Lung (tissue), 12 donors: ENCODE data around the gene DOCK10. TPM values are rescaled to one million over a fixed set of nuclear protein-coding genes. Genes with fewer than 3 reads are reported as not detected.
A peak's percentile ranks its signal among the peaks of the same experiment; 100 is the strongest.

Source experiments
- ATAC-seq: fragments of 200-7000 bp; cut with Tn5 transposase; one replicate; pipeline ENCODE4 v1.9.1; 2020; ENCODE audit warnings: moderate number of reproducible peaks; ENCODE audit not compliant: insufficient read depth, low FRiP score
- DNase-seq, 3 donors: peaks; one replicate each; pipeline ENCODE4 v3.0.0-alpha.2; 2013 to 2017
- H3K27ac ChIP-seq, 2 donors: one replicate each; pipeline ENCODE4 v1.5.1; 2013; ENCODE audit warnings: mild to moderate bottlenecking in 2 of 2, moderate library complexity in 2 of 2, control low read depth in 1 of 2, inconsistent platforms in 1 of 2, low read depth in 1 of 2, low read length in 1 of 2
- H3K27me3 ChIP-seq, 3 donors: one replicate each; pipeline ENCODE4 v1.5.1; 2013; ENCODE audit warnings: low read length in 2 of 3; ENCODE audit not compliant: control insufficient read depth in 3 of 3, insufficient read depth in 3 of 3
- H3K36me3 ChIP-seq, 4 donors: one replicate each; pipeline ENCODE4 v1.5.1; 2013; ENCODE audit warnings: low read length in 4 of 4, mild to moderate bottlenecking in 1 of 4, moderate library complexity in 1 of 4; ENCODE audit not compliant: control insufficient read depth in 4 of 4, insufficient read depth in 4 of 4
- H3K4me1 ChIP-seq, 5 donors: one replicate each; pipeline ENCODE4 v1.5.1; 2013; ENCODE audit warnings: low read length in 5 of 5, mild to moderate bottlenecking in 2 of 5, moderate library complexity in 1 of 5; ENCODE audit not compliant: control insufficient read depth in 5 of 5, insufficient read depth in 5 of 5
- H3K4me3 ChIP-seq: one replicate; pipeline ENCODE4 v1.5.1; 2013; ENCODE audit warnings: mild to moderate bottlenecking, control low read depth, moderate library complexity
- H3K9ac ChIP-seq, 2 donors: one replicate each; pipeline ENCODE4 v1.5.1; 2013; ENCODE audit warnings: low read length in 2 of 2, control low read depth in 1 of 2; ENCODE audit not compliant: insufficient read depth in 1 of 2
- H3K9me3 ChIP-seq, 4 donors: one replicate each; pipeline ENCODE4 v1.5.1; 2013; ENCODE audit warnings: low read length in 3 of 4, mild to moderate bottlenecking in 1 of 4, moderate library complexity in 1 of 4; ENCODE audit not compliant: control insufficient read depth in 4 of 4, insufficient read depth in 3 of 4
- CTCF ChIP-seq: IDR thresholded peaks from 2 replicates; pipeline ENCODE4 v1.5.1; 2012; ENCODE audit warnings: mild to moderate bottlenecking; ENCODE audit errors: control extremely low read depth, extremely low read depth
- WGBS, 2 donors: extraction: QIAGEN DNeasy Blood & Tissue Kit; methylation state at CpG; one replicate each; pipeline ENCODE4 v1.1.7; 2013; 5-methylcytosine and 5-hydroxymethylcytosine counted together
- polyA plus RNA-seq, 2 donors: library from polyadenylated mRNA; stranded (reverse); fragments of 200-250 nt; gene quantifications; one replicate each; pipeline ENCODE4 v1.2.1, GENCODE V29; 2013
- total RNA-seq, 2 donors: library from RNA; depleted of rRNA in 1 of 2; stranded (reverse); fragments of >200 nt in 1 of 2; gene quantifications; one replicate each; pipeline ENCODE4 v1.2.1, GENCODE V29; 2014 to 2021
- donor health status: control.
- donor health status: control.
- donor health status: Bipolar disorder and iron deficiency.
- donor health status: healthy.
- donor health status: DM: yes; HTN: yes; CAD: no.

DOCK10 gene
- total and polyA plus RNA-seq, 4 donors: 3.1 to 39.8 (median 18.0) TPM

GRCh38 chr2:224924631-224925030 lies 117.6 kb downstream of the DOCK10 start:
- Histone ChIP-seq H3K4me1 (peaks cover 0 to 16% (median 5%) of the 10 kb centered on the region in 5 donors), H3K9me3 (peaks cover 0 to 2% (median 0%) of the 10 kb centered on the region in 4 donors), H3K4me3 (no peak overlapping the region), H3K27me3 (no peaks in the 10 kb centered on the region), H3K36me3 (peaks cover 0 to 50% (median 18%) of the 10 kb centered on the region in 4 donors), H3K9ac (no peak overlapping the region), H3K27ac (no peak overlapping the region)
- 41 to 52% methylated on average over 2 of the region's 2 CpGs for WGBS, 2 donors
- DNase-seq (no peak), ATAC-seq (no peak)
- TF ChIP-seq CTCF: no peak

GRCh38 chr2:224922142-224922727 lies 120.0 kb downstream of the DOCK10 start:
- Histone ChIP-seq H3K27me3 (peaks cover 0 to 4% (median 0%) of the 10 kb centered on the region in 3 donors), H3K4me1 (peaks cover 0 to 16% (median 5%) of the 10 kb centered on the region in 5 donors), H3K9me3 (peaks cover 0 to 2% (median 0%) of the 10 kb centered on the region in 4 donors), H3K9ac (no peak overlapping the region), H3K27ac (peak overlapping the region in 1 of 2 donors; percentile 57), H3K36me3 (peaks cover 0 to 43% (median 19%) of the 10 kb centered on the region in 4 donors), H3K4me3 (no peak overlapping the region)
- DNase-seq: no peak
- no peak for TF ChIP-seq CTCF
- peak; percentile 19 for ATAC-seq
- 33% methylated on average over 2 of the region's 2 CpGs for WGBS, 2 donors

- TF ChIP-seq CTCF: no peak
- DNase-seq: no peak
- ATAC-seq: no peak
- Histone ChIP-seq H3K4me3 (no peak overlapping the region), H3K36me3 (peaks cover 0 to 28% (median 12%) of the 10 kb centered on the region in 4 donors), H3K27ac (no peak overlapping the region), H3K4me1 (peaks cover 0 to 16% (median 0%) of the 10 kb centered on the region in 5 donors), H3K9ac (no peak overlapping the region), H3K27me3 (peaks cover 0 to 4% (median 0%) of the 10 kb centered on the region in 3 donors), H3K9me3 (no peaks in the 10 kb centered on the region)
- WGBS, 2 donors: 82% methylated on average over 8 of the region's 8 CpGs
Observed at GRCh38 chr2:224919472-224920110, 122.7 kb downstream of the DOCK10 start.
